GM18873 (cell line): Measurements from ENCODE around the gene BEND7.

Source experiments
- ATAC-seq: cut with Tn5 transposase; IDR thresholded peaks from one replicate; pipeline ENCODE4 v1.9.1; 2021; ENCODE audit warnings: mild to moderate bottlenecking, moderate library complexity, moderate number of reproducible peaks; ENCODE audit not compliant: unreplicated experiment, low FRiP score

The BEND7 gene

GRCh38 chr10:13521026-13521425, 7.8 kb downstream of the BEND7 start:
- ATAC-seq: no peak

- no peak for ATAC-seq
Measured at GRCh38 chr10:13520194-13520593, 8.6 kb downstream of the BEND7 start.

GRCh38 chr10:13518076-13518692, 10.6 kb downstream of the BEND7 start:
- no peak for ATAC-seq

GRCh38 chr10:13517675-13518074, 11.1 kb downstream of the BEND7 start:
- ATAC-seq: no peak

GRCh38 chr10:13516176-13516575, 12.6 kb downstream of the BEND7 start:
- ATAC-seq: no peak

DNA sequence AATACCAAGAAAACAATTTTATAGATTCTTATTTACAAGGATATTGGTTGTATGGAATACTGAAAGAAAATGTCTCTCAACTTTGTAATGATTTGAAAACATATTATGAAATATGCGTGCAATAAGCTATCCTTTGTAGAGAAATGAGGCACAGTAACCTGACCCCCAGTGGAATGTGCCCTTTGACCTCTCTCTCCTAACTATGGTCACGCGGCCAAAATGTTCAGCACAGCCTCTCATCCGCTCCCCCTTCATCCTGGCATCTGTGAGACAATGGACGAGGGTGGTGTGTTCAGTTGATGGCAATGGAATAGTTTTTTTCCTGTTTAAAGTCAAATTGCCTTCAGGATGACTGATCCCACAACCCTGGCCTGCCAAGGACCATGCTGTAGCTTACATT, 13.3 kb downstream of the BEND7 start:
- ATAC-seq: no peak

GRCh38 chr10:13514296-13514695, 14.5 kb downstream of the BEND7 start:
- no peak for ATAC-seq

DNA sequence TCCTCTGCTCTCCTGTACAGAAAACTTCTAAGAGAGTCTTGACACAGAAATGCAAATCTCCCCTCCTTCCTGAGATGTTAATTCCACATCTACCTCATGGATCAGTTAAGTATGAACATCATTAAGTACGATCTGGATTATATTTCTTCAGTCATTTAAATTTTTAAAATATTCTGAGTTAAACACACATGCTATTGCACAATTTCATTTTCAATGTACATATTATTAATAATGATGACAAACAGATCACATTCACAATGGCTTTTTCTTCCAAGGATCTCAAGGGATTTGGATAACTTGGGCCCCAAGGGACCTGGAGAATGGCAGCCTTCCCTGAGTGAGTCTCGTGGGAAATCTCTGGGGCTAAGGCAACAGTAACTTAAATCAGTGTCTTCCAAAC, 16.2 kb downstream of the BEND7 start:
- no peak for ATAC-seq

DNA sequence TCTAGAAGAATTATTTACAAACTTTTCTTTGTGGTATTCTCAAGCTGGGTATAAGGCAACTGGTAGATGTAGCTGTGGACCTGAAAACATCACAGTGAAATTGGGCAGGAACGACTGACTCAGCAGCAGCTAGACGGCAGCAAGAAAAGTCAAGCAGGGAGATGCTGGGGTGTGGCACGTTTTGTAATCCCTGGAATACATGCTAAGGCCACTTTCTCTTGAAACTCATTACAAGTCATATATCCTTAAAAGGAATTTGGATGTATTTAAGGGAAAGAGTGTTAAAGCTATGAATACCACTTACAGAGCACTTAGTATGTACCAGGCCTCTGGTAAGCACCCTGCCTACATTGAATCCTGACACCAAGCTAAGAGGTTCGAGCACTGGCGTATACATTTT, 17.4 kb downstream of the BEND7 start:
- ATAC-seq: no peak

DNA sequence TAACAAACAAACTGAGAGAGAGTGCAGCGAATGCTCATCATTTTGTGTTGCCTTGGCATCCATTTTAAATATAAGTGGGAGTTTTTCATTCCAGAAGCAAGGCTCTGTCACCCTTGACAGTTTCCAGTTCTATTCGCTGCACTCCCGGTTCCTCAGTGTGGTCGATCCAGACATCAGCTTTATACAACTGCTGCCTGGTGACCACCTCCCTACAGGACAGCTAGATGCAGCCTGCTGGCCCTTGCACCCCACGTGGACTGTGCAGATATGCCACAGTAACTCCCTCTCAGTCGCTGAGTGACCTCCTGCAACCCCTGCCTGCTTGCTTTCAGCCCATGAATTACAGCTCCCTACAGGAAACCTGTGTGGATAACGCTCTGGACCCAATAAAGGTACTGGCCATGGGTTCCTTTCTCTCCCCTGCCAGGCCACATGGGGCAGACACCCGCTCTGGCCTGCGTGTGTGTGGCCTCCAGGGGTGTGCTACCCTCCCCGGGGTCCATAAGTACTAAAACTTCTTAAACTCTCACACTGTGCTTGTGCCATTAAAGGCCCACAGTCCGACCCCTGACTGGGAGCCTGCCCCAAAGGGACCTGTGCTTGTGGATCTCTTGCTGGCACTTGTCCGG, 23.6 kb downstream of the BEND7 start:
- ATAC-seq: no peak

GRCh38 chr10:13503745-13504463, 24.9 kb downstream of the BEND7 start:
- ATAC-seq: no peak

DNA sequence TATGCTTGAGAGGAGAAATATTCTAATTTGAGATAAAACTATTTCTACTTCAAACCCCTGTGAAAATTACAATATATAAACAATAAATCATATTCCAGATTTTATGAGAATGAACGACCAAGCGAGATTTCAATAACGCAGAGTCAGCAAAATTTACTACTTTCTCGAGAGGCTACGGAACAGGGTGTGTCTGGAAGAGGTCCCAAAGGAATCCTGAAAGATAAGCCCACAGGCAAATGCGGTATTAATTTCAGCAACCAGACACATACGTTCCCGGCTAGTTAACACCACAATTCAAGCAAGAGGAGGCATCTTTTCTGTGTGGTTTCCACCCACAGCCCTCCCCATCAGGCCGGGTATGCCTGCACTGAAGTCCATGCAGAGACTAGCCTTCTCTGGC, 26.4 kb downstream of the BEND7 start:
- ATAC-seq: no peak

DNA sequence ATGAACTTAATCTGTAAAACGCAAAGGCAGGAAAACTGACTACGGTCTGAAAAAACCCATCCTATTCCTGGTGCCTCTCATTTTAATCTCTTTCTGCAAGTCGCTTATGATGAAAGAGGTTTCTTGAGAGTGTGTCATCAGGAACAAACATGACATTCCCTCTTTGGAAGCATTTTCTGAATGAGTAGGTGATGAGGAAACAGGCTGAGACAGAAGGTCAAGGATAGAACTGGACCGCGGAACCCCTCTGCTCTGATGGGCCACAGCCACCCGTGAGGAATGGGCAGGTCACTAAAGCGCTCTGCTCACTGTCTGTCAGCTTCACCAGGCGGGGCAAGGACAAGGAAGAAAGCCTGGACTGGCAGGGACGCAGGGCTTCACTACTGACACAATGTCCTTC, 28.6 kb downstream of the BEND7 start:
- no peak for ATAC-seq

DNA sequence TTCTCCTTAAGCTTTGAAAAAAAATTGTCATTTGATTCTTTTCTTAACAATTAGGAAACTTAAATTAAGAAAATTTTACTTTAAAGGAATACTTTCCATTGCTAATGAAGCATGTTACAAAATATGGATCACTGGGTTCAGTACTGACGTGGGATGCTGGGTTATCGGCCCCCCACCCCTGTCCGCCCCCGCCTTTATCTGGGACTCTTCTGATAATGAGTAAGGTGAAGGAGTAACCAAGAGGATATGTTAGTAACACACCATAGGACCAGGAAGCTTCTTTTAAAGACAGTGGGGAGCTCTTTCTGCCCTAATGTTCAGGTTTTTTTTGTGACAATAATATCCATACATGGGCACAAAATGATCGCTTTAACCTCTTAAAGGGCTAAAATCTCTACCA, 29.7 kb downstream of the BEND7 start:
- no peak for ATAC-seq

DNA sequence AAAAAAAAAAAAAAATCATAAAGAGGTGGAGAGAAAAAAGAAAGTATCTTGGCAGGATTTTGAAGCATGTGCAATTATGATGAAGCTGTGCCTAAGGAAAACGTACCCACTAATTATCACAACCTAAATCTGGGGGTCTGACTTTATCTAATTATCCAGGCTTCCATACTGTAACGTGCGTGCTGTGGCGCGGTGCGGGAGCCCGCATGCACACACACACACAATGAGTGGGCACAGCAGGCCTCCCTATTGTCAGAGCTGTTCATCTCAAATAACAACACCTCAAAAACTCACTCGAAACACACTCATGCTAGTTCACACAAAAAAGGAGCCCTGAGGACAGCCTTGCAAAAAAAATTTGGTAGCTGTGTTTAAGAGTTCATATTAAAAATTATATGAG, 31.9 kb downstream of the BEND7 start:
- no peak for ATAC-seq

DNA sequence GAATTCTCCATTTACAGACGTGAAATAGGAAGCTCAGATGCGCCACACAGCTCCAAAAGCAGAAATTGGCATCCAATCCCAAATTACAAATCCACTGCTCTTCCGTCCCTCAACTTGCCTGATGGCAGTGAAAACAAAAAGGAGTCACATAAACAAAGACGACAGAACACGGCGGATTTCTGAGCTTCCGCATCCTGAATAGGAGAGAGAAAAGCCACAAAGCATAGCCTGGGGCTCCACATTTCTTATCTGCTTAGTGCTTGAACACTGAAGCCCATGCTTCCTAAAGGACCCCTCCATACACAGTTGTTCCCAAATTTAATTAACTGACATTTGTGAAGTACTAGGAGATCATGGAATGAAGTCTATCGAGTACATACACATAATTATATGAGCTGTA, 32.6 kb downstream of the BEND7 start:
- ATAC-seq: no peak

DNA sequence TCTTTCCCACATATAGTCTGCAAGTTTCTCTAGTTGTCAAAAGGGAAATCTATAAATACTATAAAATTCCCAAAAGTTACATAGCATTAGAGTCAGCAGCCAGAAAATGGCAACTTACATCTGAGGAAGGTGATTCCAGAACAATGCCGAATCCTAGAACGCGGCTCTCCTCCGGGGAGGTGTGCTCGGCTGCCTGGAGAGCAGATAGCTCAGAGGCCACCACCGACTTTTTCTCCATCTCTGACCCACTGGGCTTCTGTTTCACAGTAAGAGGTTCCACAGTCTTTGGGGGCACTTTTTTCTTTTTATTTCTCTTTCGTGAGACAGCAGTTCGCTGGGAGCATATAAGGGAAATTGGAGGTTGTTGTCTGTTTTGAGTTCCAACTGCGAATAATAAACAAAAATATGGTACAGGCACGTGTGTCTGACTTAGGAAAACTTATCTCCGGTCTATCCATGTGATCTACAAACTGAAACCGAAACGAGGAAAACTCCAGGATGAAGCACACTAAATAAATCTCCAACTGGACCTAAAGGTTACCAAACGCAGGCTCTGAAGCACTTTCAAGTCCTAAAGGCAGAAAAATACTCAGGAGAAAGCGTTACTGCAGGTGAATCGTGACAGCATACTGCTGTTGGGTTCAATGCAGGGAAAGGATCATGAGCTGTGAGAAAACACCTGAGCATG, 36.2 kb downstream of the BEND7 start:
- ATAC-seq: no peak

DNA sequence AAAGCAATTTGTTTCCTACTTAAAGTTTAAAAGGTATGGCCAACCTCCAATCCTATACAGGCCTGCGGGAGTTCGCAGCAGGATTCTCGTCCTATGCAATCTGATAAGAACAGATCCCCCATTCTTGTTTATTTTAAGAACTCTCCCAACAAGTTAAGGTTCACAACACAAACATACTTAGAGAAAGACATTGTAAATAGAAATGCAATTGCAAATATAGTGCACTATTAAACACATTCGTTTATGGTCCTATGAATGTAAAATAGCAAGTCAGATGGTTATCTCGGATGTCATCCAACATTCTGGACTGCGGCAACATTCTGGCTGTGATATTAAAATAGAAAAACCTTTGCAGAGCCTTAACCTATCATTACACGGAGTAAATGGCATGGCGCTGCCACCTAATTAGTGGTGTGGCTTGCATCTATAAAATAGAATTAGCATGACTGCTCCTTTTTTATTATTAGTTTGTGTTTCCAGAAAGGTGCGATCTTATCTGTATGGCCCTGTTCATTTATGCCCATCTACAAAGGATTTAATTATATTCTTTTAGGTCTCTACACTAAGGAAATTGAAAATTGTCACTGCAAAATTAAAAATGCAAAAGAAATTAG, 37.0 kb downstream of the BEND7 start:
- no peak for ATAC-seq

DNA sequence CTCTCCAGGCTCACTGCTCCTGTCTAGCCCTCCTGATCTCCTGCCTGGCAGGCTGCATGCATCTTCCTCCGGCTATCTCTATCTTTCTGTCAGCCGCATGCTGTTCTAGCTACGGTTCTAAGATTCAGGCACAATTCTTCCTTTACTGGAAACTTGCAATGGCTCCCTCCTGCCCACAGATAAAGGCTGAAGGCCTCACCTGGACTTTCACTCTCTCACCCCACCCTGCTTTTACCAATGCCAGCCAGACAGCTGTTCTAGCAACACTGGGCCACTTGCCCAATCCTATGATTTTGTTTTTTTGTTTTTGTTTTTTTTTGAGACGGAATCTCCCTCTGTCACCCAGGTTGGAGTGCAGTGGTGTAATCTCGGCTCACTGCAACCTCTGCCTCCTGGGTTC, 38.3 kb downstream of the BEND7 start:
- ATAC-seq: no peak

DNA sequence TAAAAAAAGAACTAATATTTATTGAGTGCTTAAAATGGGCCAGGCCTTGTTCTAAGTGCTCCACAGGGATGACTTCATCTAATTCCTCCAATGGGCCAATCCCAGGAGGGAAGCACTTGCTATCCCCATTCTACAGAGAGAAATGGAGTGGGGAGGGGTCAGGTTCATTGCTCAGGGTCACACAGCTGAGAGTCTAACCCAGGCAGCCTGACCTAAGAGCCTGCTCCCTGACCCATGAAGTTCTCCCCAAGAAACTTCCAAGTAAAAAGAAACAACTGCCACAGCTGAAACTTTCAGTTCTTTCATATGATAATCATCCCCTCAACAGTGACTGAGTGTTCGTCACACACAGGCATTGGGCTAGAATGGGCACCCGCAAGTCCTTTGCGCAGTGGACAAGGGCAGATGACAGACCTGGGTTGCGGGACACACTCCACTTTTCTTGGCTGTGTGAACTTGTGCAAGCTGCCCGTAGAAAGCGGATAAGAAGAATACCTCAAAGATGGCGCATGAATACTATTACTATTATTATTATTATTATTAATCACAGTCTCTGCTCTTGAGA, 39.7 kb downstream of the BEND7 start:
- no peak for ATAC-seq

GRCh38 chr10:13485623-13486022, 43.2 kb downstream of the BEND7 start:
- no peak for ATAC-seq
